Heart left ventricle (tissue), 16 donors: Measurements from ENCODE around the gene CIB1. TPM values are rescaled to one million over a fixed set of nuclear protein-coding genes. Genes with fewer than 3 reads are reported as not detected.
A peak's percentile ranks its signal among the peaks of the same experiment; 100 is the strongest.
"Not testable (repeated sequence)": the region's sequence is repeated elsewhere in the genome, so short reads cannot be mapped to it uniquely, and the experiment has no call there.

ENCODE experiments used
- ATAC-seq, 4 donors: fragments of 200-7000 bp; cut with Tn5 transposase; one replicate each; pipeline ENCODE4 v1.9.1; 2020 to 2022; ENCODE audit warnings: moderate library complexity in 4 of 4, mild to moderate bottlenecking in 3 of 4, moderate number of reproducible peaks in 1 of 4
- DNase-seq, 5 donors: peaks; one replicate each; pipeline ENCODE4 v3.0.0-alpha.2; 2020
- H3K27ac ChIP-seq, 12 donors: fragments of 200-600 bp; sonication (generic) in 4 of 12; one replicate each; pipeline versions ENCODE4 v1.5.0 to v1.8.0; 2016 to 2022; ENCODE audit warnings: mild to moderate bottlenecking in 2 of 12
- H3K27me3 ChIP-seq, 9 donors: fragments of 200-600 bp; sonication (generic) in 2 of 9; one replicate each; pipeline versions ENCODE4 v1.5.1 to v1.8.0; 2016 to 2022; ENCODE audit warnings: mild to moderate bottlenecking in 3 of 9
- H3K36me3 ChIP-seq, 9 donors: fragments of 200-600 bp; sonication (generic) in 2 of 9; one replicate each; pipeline versions ENCODE4 v1.5.0 to v1.8.0; 2018 to 2022; ENCODE audit warnings: mild to moderate bottlenecking in 2 of 9
- H3K4me1 ChIP-seq, 12 donors: fragments of 200-600 bp; sonication (generic) in 4 of 12; one replicate each; pipeline versions ENCODE4 v1.5.0 to v1.8.0; 2016 to 2022; ENCODE audit warnings: mild to moderate bottlenecking in 3 of 12
- H3K4me3 ChIP-seq, 12 donors: fragments of 200-600 bp; sonication (generic) in 4 of 12; one replicate each; pipeline versions ENCODE4 v1.5.0 to v1.8.0; 2017 to 2022; ENCODE audit warnings: mild to moderate bottlenecking in 9 of 12, moderate library complexity in 4 of 12
- H3K9me3 ChIP-seq, 12 donors: fragments of 200-600 bp; sonication (generic) in 4 of 12; one replicate each; pipeline versions ENCODE4 v1.5.0 to v1.8.0; 2016 to 2022; ENCODE audit warnings: mild to moderate bottlenecking in 1 of 12
- POLR2A ChIP-seq, 2 donors: fragments of 450-650 bp; IDR thresholded peaks; one replicate each; pipeline ENCODE4 v1.6.1; 2017; ENCODE audit warnings: antibody characterized with exemption in 2 of 2, mild to moderate bottlenecking in 2 of 2, moderate library complexity in 2 of 2
- WGBS, 4 donors: extraction: QIAGEN DNeasy Blood & Tissue Kit in 2 of 4; methylation state at CpG; one replicate each; pipeline versions ENCODE4 v1.1.5 to v1.1.7; 2013 to 2018; 5-methylcytosine and 5-hydroxymethylcytosine counted together
- intact Hi-C, 10 donors: fragments of 100-400 bp; cut with DNase I; formaldehyde crosslinking; loops; one replicate each; pipeline versions ENCODE4 v1.11.1 to v1.14.2; 2022
- polyA plus RNA-seq, 2 donors: library from polyadenylated mRNA; stranded (reverse); fragments of 200-250 nt; gene quantifications; one replicate each; pipeline ENCODE4 v1.2.3, GENCODE V29; 2013
- total RNA-seq, 9 donors: library from RNA; depleted of rRNA in 2 of 9; stranded (reverse); fragments of >200 nt in 2 of 9; fragmentation: NEBNext Ultra II Directional in 3 of 9; extraction: Animal tissue kit (Norgen Biotek cat#: 25700) in 3 of 9; gene quantifications; one replicate each; pipeline versions ENCODE4 v1.1.0 to v1.2.4, GENCODE V29; 2016 to 2023
- TF ChIP-seq, protein P1 (sequence below), 12 donors: fragments of 200-600 bp; sonication (generic) in 4 of 12; IDR thresholded peaks; one replicate each; pipeline versions ENCODE4 v1.5.0 to v1.8.0; 2018 to 2022; ENCODE audit warnings: antibody characterized with exemption in 12 of 12, mild to moderate bottlenecking in 5 of 12
- donor health status: ischemic (EF 13 %, LVEDD 7.1; RV severe dilation, severe dysfunction).
- donor health status: healthy with polysubstance abuse.
- donor health status: DM: no; HTN: yes; CAD: no.
- donor health status: DM: no; HTN: no; CAD: no.
- donor health status: ischemic (EF 25% LVEDD 6.9; RV normal size, moderate dysfunction).
- donor health status: ischemic (EF 25% LVEDD 5.7; RV mildly dilated, moderate dysfunction).
- donor health status: healthy.
- donor health status: DM: yes; HTN: yes; CAD: no.
- donor health status: ischemic (EF 35%, LVEDD 5.7; RV mildly dilated, moderate dysfunction).
- donor health status: nonischemic (EF 11% LVEDD 7.7; RV severe dilation, severe dysfunction).
- donor health status: DM: yes; HTN: yes; CAD: no.
- donor health status: PGD.
- donor health status: ischemic (EF 29% LVEDD 5.4; RV normal size, mild dysfunction).
- donor health status: nonischemic (EF 23%, LVEDD 6.1; RV moderate dilation, normal function).

Gene CIB1
- total and polyA plus RNA-seq, 11 donors: 38.7 to 145 (median 80.8) TPM

DNA sequence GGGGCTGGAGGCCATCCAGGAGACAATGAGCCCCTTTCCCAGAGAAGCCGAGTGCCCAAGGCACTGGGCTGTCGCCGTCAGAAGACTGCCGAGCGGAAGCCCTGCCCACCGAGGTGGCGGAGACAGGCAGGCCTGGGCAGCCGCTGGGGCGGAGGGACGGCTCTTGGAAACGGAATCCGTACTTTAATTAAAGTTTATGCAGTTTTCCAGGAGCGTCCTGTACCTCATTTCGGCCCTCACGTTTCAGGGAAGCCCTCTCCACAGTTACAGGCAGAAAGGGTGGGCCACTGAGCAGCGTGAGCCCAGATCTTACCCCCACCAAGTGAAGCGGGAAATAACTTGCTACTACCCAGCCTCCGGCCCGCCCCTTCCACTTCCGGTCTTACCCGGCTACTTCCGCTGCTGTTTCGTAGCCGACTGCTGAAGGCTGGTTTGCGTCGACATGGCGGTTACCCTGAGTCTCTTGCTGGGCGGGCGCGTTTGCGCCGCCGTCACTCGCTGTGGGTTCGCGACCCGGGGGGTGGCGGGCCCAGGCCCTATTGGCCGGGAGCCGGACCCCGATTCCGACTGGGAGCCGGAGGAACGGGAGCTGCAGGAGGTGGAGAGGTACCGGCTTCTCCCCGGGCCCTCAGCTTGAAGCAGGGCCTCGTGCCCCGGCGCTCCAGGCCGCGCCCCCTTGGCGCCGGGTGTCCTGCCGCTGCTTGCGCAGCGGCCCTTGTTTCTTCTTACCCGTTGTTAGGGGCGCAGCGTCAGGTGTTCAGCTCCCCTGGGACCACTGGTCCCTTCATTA is 31.7 kb upstream of the CIB1 start, which contains the start of gene NGRN:
NGRN (plus strand) TSS at position 402 of the 790 bp plus-strand sequence; CDS start at position 443, 41 bp downstream.
- intact Hi-C loops: loop anchor here in 4 of 10 donors (1.0 to 5.0 kb wide), 3 partner anchors 31 to 33 kb away; partner anchors contain the start of genes GDPGP1 (in 4 of the 4) and CIB1 (in 1 of the 4)
- H3K4me3 ChIP-seq: peak within 1 kb of the TSS; percentile 36 to 95 (median 72)
- peak; percentile 88 to 97 (median 96) for ATAC-seq
- peak; percentile 94 for DNase-seq
- H3K27me3 ChIP-seq: no peaks in the 10 kb centered on the region
- WGBS, 4 donors: 0 to 1% (median 0%) methylated on average over 9 to 59 of the region's 59 CpGs
- H3K27ac ChIP-seq: peak within 1 kb of the TSS; percentile 90 to 100 (median 96)
- peaks cover 0 to 35% (median 21%) of the 10 kb centered on the region in 9 donors for H3K36me3 ChIP-seq
- H3K9me3 ChIP-seq: no peaks in the 10 kb centered on the region
- peaks cover 0 to 50% (median 45%) of the 10 kb centered on the region in 12 donors for H3K4me1 ChIP-seq
- TF ChIP-seq, protein P1, sequence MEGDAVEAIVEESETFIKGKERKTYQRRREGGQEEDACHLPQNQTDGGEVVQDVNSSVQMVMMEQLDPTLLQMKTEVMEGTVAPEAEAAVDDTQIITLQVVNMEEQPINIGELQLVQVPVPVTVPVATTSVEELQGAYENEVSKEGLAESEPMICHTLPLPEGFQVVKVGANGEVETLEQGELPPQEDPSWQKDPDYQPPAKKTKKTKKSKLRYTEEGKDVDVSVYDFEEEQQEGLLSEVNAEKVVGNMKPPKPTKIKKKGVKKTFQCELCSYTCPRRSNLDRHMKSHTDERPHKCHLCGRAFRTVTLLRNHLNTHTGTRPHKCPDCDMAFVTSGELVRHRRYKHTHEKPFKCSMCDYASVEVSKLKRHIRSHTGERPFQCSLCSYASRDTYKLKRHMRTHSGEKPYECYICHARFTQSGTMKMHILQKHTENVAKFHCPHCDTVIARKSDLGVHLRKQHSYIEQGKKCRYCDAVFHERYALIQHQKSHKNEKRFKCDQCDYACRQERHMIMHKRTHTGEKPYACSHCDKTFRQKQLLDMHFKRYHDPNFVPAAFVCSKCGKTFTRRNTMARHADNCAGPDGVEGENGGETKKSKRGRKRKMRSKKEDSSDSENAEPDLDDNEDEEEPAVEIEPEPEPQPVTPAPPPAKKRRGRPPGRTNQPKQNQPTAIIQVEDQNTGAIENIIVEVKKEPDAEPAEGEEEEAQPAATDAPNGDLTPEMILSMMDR (IDR thresholded peaks at IDR 0.05): no peak
- TF ChIP-seq POLR2A (IDR thresholded peaks at IDR 0.05): peak in 1 of 2 donors; percentile 77

DNA sequence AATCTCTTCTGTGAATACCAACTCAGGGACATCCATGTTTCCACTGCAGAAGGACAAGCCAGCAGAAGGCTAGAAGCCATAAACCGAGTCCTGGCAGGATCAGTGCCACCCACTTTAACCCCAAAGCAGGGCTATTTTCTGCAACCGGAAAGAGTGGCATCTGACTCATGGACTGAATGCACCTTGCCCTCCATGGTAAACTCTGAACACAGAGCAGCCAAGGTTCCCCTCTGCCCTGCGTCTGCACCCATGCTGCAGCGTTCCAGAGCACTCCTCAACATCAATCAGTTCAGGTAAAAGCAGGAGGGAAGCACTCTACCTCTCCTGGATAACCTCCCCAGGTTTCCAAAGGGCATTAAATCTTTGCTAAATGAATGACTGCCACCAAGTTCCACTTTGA is 30.9 kb upstream of the CIB1 start:
- intact Hi-C loops: loop anchor here in 4 of 10 donors (1.0 to 5.0 kb wide), 3 partner anchors 30 to 32 kb away; partner anchors contain the start of genes GDPGP1 (in 4 of the 4) and CIB1 (in 1 of the 4)
- 43 to 56% (median 52%) methylated on average over 4 of the region's 4 CpGs for WGBS, 4 donors
- no peak for DNase-seq
- Histone ChIP-seq H3K4me3 (peak overlapping the region; percentile 36 to 95 (median 72)), H3K27ac (peak overlapping the region; percentile 90 to 100 (median 96)), H3K4me1 (peaks cover 0 to 43% (median 37%) of the 10 kb centered on the region in 12 donors), H3K27me3 (no peaks in the 10 kb centered on the region), H3K9me3 (no peaks in the 10 kb centered on the region), H3K36me3 (peaks cover 0 to 28% (median 14%) of the 10 kb centered on the region in 9 donors)
- peak in 2 of 4 donors; percentile 4 to 7 for ATAC-seq
- TF ChIP-seq, protein P1 (IDR thresholded peaks at IDR 0.05): no peak
- TF ChIP-seq POLR2A (IDR thresholded peaks at IDR 0.05): no peak

DNA sequence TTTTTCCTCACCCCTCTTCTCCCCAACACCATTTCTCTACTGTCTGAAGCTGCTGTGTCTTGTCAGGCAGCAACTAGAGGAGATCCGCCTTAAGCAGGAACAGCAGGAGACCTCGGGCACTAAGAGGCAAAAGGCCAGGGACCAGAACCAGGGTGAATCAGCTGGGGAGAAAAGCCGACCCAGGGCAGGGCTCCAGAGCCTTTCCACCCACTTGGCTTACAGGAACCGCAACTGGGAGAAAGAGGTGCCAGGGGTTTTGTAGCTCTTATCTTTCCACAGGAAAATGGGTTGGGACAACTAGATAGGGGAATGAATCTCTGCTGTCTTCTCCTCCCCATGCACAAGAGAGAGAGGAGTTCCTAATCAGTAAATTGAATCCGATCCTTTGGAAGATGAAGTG is 28.7 kb upstream of the CIB1 start:
- TF ChIP-seq, protein P1 (IDR thresholded peaks at IDR 0.05): no peak
- TF ChIP-seq POLR2A (IDR thresholded peaks at IDR 0.05): no peak
- peaks cover 0 to 6% (median 2%) of the 10 kb centered on the region in 9 donors for H3K36me3 ChIP-seq
- H3K4me1 ChIP-seq: peaks cover 0 to 23% (median 18%) of the 10 kb centered on the region in 12 donors
- 75 to 83% (median 79%) methylated on average over 5 of the region's 5 CpGs for WGBS, 4 donors
- no peak for DNase-seq
- ATAC-seq: no peak
- no peak overlapping the region for H3K4me3 ChIP-seq
- H3K27ac ChIP-seq: no peak overlapping the region
- intact Hi-C loops: no loop called here
- no peaks in the 10 kb centered on the region for H3K27me3 ChIP-seq
- H3K9me3 ChIP-seq: no peaks in the 10 kb centered on the region

DNA sequence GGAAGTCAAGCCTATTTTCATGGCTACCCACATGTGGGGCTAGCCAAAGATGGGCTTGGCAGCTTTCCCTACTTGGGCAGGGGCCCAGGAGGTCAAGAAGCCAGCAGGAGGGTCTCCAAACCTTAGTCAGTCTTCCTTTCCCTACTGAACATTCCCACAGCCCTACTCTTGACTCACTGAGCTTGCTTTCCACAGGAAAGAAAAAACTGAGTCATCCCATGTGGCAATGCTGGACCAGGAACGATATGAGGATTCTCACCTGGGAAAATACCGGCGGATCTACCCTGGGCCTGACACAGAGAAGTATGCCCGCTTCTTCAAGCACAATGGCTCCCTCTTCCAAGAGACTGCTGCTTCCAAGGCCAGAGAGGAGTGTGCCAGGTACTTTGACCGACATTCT is 28.1 kb upstream of the CIB1 start:
- intact Hi-C loops: no loop called here
- 85 to 94% (median 90%) methylated on average over 5 of the region's 5 CpGs for WGBS, 4 donors
- no peak overlapping the region for H3K4me3 ChIP-seq
- no peaks in the 10 kb centered on the region for H3K27me3 ChIP-seq
- ATAC-seq: no peak
- no peaks in the 10 kb centered on the region for H3K9me3 ChIP-seq
- no peak overlapping the region for H3K27ac ChIP-seq
- peaks cover 0 to under 1% (median 0%) of the 10 kb centered on the region in 9 donors for H3K36me3 ChIP-seq
- TF ChIP-seq, protein P1 (IDR thresholded peaks at IDR 0.05): no peak
- no peak for DNase-seq
- peaks cover 0 to 17% (median 12%) of the 10 kb centered on the region in 12 donors for H3K4me1 ChIP-seq

DNA sequence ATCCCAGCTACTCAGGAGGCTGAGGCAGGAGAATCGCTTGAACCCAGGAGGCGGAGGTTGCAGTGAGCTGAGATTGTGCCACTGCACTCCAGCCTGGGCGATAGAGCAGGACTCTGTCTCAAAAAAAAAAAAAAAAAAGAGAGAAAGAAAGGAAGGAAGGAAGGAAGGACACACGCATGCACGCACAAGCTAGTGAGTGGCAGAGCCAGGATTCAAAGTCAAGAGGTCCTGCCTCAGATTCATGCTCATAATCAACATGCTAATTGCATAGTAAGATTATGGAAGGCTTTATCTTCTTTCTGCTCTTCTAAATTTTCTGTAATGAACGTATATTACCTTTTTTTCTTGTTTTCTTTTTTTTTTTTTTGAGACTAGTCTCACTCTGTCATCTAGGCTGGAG is 27.0 kb upstream of the CIB1 start:
- peaks cover 0 to 13% (median 8%) of the 10 kb centered on the region in 12 donors for H3K4me1 ChIP-seq
- H3K9me3 ChIP-seq, H3K36me3 ChIP-seq, DNase-seq, ATAC-seq, intact Hi-C loops, H3K27ac ChIP-seq, H3K27me3 ChIP-seq, H3K4me3 ChIP-seq: not testable (repeated sequence)
- WGBS, 4 donors: 79 to 85% (median 81%) methylated on average over 6 of the region's 6 CpGs
